DND-41 (cell line): Measurements from ENCODE around the gene THSD7B.
A peak's percentile ranks its signal among the peaks of the same experiment; 100 is the strongest.

Experiments used
- ATAC-seq: fragments of 200-7000 bp; cut with Tn5 transposase; 3 replicates; pipeline ENCODE4 v1.9.1; 2021; ENCODE audit warnings: low read depth; ENCODE audit not compliant: insufficient read depth
- DNase-seq: peaks from one replicate; pipeline ENCODE4 v3.0.0-alpha.2; 2020
- H2AFZ ChIP-seq: 2 replicates; pipeline ENCODE4 v1.6.0; 2012; ENCODE audit warnings: low read depth, low read length
- H3K27ac ChIP-seq: 2 replicates; pipeline ENCODE4 v1.5.1; 2012; ENCODE audit warnings: low read length, inconsistent platforms
- H3K27me3 ChIP-seq: fragments of 200-600 bp; sonication (generic); 2 replicates; pipeline ENCODE4 v1.6.0; 2012; ENCODE audit warnings: low read length, mild to moderate bottlenecking, inconsistent platforms; ENCODE audit not compliant: insufficient read depth, poor library complexity
- H3K36me3 ChIP-seq: 2 replicates; pipeline ENCODE4 v1.5.1; 2012; ENCODE audit warnings: low read length, inconsistent platforms; ENCODE audit not compliant: insufficient read depth
- H3K4me1 ChIP-seq: 2 replicates; pipeline ENCODE4 v1.5.1; 2012; ENCODE audit warnings: mild to moderate bottlenecking, low read length; ENCODE audit not compliant: insufficient read depth
- H3K4me2 ChIP-seq: 2 replicates; pipeline ENCODE4 v1.6.0; 2012; ENCODE audit warnings: mild to moderate bottlenecking, moderate library complexity, low read length, inconsistent platforms; ENCODE audit not compliant: insufficient read depth
- H3K4me3 ChIP-seq, 2 experiments: fragments of 200-600 bp in 1 of 2; shearing (Covaris generic) in 1 of 2; 2 replicates each; pipeline ENCODE4 v1.5.1; 2012 to 2016; ENCODE audit warnings: inconsistent platforms in 2 of 2, low read length in 2 of 2, mild to moderate bottlenecking in 2 of 2, low read depth in 1 of 2, moderate library complexity in 1 of 2
- H3K79me2 ChIP-seq: 2 replicates; pipeline ENCODE4 v1.6.0; 2012; ENCODE audit warnings: low read length, inconsistent platforms; ENCODE audit not compliant: insufficient read depth
- H3K9ac ChIP-seq: 2 replicates; pipeline ENCODE4 v1.6.0; 2012; ENCODE audit warnings: low read depth, mild to moderate bottlenecking, inconsistent platforms, low read length, moderate library complexity
- H3K9me3 ChIP-seq: 2 replicates; pipeline ENCODE4 v1.5.1; 2012; ENCODE audit warnings: low read length, moderate library complexity, mild to moderate bottlenecking, inconsistent platforms; ENCODE audit not compliant: insufficient read depth, severe bottlenecking
- H4K20me1 ChIP-seq: 2 replicates; pipeline ENCODE4 v1.6.0; 2012; ENCODE audit warnings: low read length; ENCODE audit not compliant: insufficient read depth
- EZH2 ChIP-seq: IDR thresholded peaks from 3 replicates; pipeline ENCODE4 v1.6.1; 2012; ENCODE audit warnings: borderline replicate concordance, low read depth, mild to moderate bottlenecking, moderate library complexity, low read length, inconsistent platforms; ENCODE audit not compliant: severe bottlenecking
- TF ChIP-seq, protein P1 (sequence below): IDR thresholded peaks from 2 replicates; pipeline ENCODE4 v1.5.1; 2012; ENCODE audit warnings: borderline replicate concordance, low read length, moderate library complexity, mild to moderate bottlenecking; ENCODE audit not compliant: poor library complexity, severe bottlenecking; ENCODE audit errors: extremely low read depth

The THSD7B gene

DNA sequence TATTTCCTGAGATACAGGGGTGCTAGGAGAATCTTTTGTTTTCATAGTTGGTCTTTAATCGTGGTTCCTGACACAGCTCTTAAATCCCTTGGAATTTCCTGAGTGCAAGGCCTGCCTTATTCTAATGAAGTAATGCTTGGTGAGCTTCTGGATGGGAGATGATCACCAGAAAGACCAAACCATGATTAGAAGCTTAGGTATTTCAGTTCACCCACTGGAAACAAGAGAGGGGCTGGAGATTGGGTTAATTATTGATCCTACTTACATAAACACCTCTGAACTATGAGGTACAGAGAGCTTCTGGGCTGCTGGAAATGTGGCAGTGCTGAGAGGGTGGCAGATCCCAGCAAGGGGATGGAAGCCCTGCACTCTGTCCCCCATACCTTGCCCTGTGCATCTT, 406.8 kb downstream of the THSD7B start:
- Histone ChIP-seq H3K9ac (no peak overlapping the region), H3K27ac (no peak overlapping the region), H3K36me3 (no peaks in the 10 kb centered on the region), H3K4me2 (no peak overlapping the region), H4K20me1 (no peaks in the 10 kb centered on the region), H3K9me3 (no peaks in the 10 kb centered on the region), H3K4me1 (no peaks in the 10 kb centered on the region), H3K4me3 (no peak overlapping the region), H2AFZ (no peak overlapping the region), H3K79me2 (no peaks in the 10 kb centered on the region), H3K27me3 (no peaks in the 10 kb centered on the region)
- DNase-seq (no peak), ATAC-seq (no peak)
- no peak for TF ChIP-seq EZH2
- TF ChIP-seq, protein P1, sequence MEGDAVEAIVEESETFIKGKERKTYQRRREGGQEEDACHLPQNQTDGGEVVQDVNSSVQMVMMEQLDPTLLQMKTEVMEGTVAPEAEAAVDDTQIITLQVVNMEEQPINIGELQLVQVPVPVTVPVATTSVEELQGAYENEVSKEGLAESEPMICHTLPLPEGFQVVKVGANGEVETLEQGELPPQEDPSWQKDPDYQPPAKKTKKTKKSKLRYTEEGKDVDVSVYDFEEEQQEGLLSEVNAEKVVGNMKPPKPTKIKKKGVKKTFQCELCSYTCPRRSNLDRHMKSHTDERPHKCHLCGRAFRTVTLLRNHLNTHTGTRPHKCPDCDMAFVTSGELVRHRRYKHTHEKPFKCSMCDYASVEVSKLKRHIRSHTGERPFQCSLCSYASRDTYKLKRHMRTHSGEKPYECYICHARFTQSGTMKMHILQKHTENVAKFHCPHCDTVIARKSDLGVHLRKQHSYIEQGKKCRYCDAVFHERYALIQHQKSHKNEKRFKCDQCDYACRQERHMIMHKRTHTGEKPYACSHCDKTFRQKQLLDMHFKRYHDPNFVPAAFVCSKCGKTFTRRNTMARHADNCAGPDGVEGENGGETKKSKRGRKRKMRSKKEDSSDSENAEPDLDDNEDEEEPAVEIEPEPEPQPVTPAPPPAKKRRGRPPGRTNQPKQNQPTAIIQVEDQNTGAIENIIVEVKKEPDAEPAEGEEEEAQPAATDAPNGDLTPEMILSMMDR: no peak

DNA sequence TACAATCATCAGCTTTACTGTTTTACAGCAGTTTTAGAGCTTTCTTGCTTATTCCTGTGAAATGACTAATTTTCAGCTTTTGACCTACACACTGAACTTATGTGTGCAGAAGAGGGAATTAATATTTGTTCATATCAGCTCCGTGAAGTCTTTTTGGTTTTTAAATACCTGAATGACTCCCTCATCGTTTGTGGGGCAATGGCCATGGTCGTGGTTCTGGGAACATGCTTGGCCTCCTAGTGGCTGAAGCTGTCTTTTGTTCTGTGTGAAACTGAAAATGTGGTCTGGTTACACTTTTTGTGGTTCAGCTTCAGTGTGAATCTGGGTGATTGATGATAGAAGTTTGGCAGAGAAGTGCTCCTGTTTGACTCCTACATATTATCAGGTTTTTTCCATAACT, 408.1 kb downstream of the THSD7B start:
- Histone ChIP-seq H3K79me2 (no peaks in the 10 kb centered on the region), H3K4me3 (no peak overlapping the region), H3K4me2 (no peak overlapping the region), H3K9ac (no peak overlapping the region), H3K9me3 (no peaks in the 10 kb centered on the region), H3K27ac (no peak overlapping the region), H3K36me3 (no peaks in the 10 kb centered on the region), H4K20me1 (no peaks in the 10 kb centered on the region), H3K27me3 (no peaks in the 10 kb centered on the region), H3K4me1 (no peaks in the 10 kb centered on the region), H2AFZ (no peak overlapping the region)
- ATAC-seq (no peak; the same call in 2 of the 3 replicates), DNase-seq (no peak)
- TF ChIP-seq EZH2: no peak
- TF ChIP-seq, protein P1: peak; percentile 15

DNA sequence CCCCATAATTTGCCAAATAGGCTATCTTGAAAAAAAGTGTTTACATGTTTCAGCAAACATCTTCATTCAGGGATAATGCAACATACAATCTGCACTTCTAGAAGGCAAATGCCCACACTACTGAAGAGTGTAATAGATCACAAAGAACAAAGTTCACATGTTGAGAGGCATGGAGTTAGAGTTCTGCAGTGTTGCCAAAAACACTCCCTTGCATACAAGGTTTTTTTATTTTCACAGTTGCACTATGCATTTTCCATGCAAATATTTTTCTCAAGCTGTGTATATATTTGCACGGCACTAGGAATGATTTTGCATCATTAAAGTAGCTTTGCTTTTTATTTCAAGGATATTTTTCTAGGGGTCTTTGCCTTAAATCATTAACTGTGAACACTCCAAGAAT, 409.9 kb downstream of the THSD7B start:
- H3K4me1 ChIP-seq: no peaks in the 10 kb centered on the region
- ATAC-seq (no peak), DNase-seq (no peak)
- no peak overlapping the region for H2AFZ ChIP-seq
- H3K4me3 ChIP-seq: no peak overlapping the region
- H3K36me3 ChIP-seq: no peaks in the 10 kb centered on the region
- no peak for TF ChIP-seq EZH2
- TF ChIP-seq, protein P1: no peak
- no peaks in the 10 kb centered on the region for H4K20me1 ChIP-seq
- no peaks in the 10 kb centered on the region for H3K9me3 ChIP-seq
- H3K9ac ChIP-seq: no peak overlapping the region
- no peaks in the 10 kb centered on the region for H3K79me2 ChIP-seq
- H3K27me3 ChIP-seq: no peaks in the 10 kb centered on the region
- no peak overlapping the region for H3K4me2 ChIP-seq
- no peak overlapping the region for H3K27ac ChIP-seq

DNA sequence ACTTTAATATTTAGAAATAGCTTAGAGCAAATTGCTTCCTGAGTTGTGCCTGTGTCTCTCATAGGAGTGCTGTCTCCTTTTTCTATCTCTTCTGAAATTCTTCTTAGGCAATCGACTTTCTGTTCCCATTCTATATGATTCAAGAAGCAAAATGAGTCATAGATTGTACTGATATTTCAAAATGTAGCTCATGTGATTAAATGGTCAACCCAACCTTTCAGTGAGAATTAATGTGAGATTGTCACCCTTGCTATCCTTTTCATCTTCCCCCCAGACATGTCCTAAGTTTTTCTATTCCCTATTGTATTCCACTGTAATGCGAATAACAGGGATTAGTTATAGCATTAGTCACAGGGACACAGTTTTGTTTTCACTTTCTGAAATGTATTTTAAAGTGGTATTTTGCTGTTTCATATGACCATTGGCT, 413.6 kb downstream of the THSD7B start:
- Histone ChIP-seq H3K27me3 (no peaks in the 10 kb centered on the region), H3K4me1 (no peaks in the 10 kb centered on the region), H4K20me1 (no peaks in the 10 kb centered on the region), H3K79me2 (no peaks in the 10 kb centered on the region), H3K36me3 (no peaks in the 10 kb centered on the region), H3K9me3 (no peaks in the 10 kb centered on the region), H3K27ac (no peak overlapping the region), H3K4me2 (no peak overlapping the region), H3K4me3 (no peak overlapping the region), H3K9ac (no peak overlapping the region), H2AFZ (no peak overlapping the region)
- no peak for ATAC-seq
- TF ChIP-seq EZH2: no peak
- TF ChIP-seq, protein P1: no peak
- no peak for DNase-seq
